ENCODE measurements around the gene NLRP6. TPM values are rescaled to one million over a fixed set of nuclear protein-coding genes. Genes with fewer than 3 reads are reported as not detected.

The NLRP6 gene
- total and polyA plus RNA-seq, 2 of the 4 experiments (the other 2 are of a cell fraction): not detected

GRCh38 chr11:267491-267994 is 10.7 kb upstream of the NLRP6 start:
- H3K79me1 ChIP-seq (ENCODE audit: low read depth in 1 of 2, low read length in 2 of 2): no peaks in the 10 kb centered on the region
- H4K5ac ChIP-seq (ENCODE audit: low read depth, low read length): no peak overlapping the region
- H3K4me1 ChIP-seq (ENCODE audit: control insufficient read depth, insufficient read depth, low read length): no peaks in the 10 kb centered on the region
- dilution Hi-C loops (cut with HindIII; ENCODE audit: low sequenced_read_pairs, unreplicated experiment): no loop called here
- H3K9ac ChIP-seq (ENCODE audit: low read depth, low read length): no peak overlapping the region
- no peak overlapping the region for H3K14ac ChIP-seq (replicated peaks; ENCODE audit: low read depth, low read length)
- H3K4me3 ChIP-seq (ENCODE audit: insufficient read depth, low read depth, low read length): no peak overlapping the region
- no peak overlapping the region for H3K4me2 ChIP-seq (ENCODE audit: low read depth, low read length)
- DNase-seq: no peak
- ChIA-PET CTCF (no interaction called here), POLR2A (ENCODE audit: unreplicated experiment) (no interaction called here)
- H2BK15ac ChIP-seq (ENCODE audit: low read depth, low read length): no peak overlapping the region
- TF ChIP-seq CHD1 (IDR thresholded peaks at IDR 0.05; ENCODE audit: low read depth, low read length) (no peak), RFX5 (IDR thresholded peaks at IDR 0.05; ENCODE audit: low read depth, low read length) (no peak), MAFK (IDR thresholded peaks at IDR 0.05; ENCODE audit: low read depth, low read length) (no peak), ELK1 (IDR thresholded peaks at IDR 0.05; ENCODE audit: borderline replicate concordance, low read depth, low read length) (no peak)
- H3K18ac ChIP-seq (ENCODE audit: low read depth, low read length): no peak overlapping the region
- no peak overlapping the region for H3K23ac ChIP-seq (ENCODE audit: low read depth, low read length)
- in situ Hi-C loops (cut with MboI; ENCODE audit: low sequenced_read_pairs): no loop called here
- H3K4ac ChIP-seq (ENCODE audit: low read depth, low read length): no peak overlapping the region
- H2BK5ac ChIP-seq (ENCODE audit: low read depth, low read length, poor library complexity, severe bottlenecking): no peak overlapping the region
- no peak overlapping the region for H4K91ac ChIP-seq (ENCODE audit: insufficient read depth, low read depth, low read length)
- no peaks in the 10 kb centered on the region for H4K20me1 ChIP-seq (ENCODE audit: insufficient read depth, low read length)
- peaks cover 24% of the 10 kb centered on the region for H3K27me3 ChIP-seq (ENCODE audit: control insufficient read depth, insufficient read depth, low read length)
- no peaks in the 10 kb centered on the region for H3K9me3 ChIP-seq (ENCODE audit: control insufficient read depth, insufficient read depth, low read length)
- H3K27ac ChIP-seq (ENCODE audit: insufficient read depth, low read length): no peak overlapping the region
- H2AK5ac ChIP-seq (ENCODE audit: low read depth, low read length): no peak overlapping the region
- no peaks in the 10 kb centered on the region for H3K36me3 ChIP-seq (ENCODE audit: control insufficient read depth, insufficient read depth, low read length)
- H2BK20ac ChIP-seq (ENCODE audit: low read depth, low read length): no peak overlapping the region
- 84% methylated on average over 8 of the region's 18 CpGs; no CpG with 5 or more reads in 1 of the 2 experiments for WGBS, 2 experiments (ENCODE audit: extremely low coverage in 2 of 2, insufficient read length in 1 of 2)
- H2AFZ ChIP-seq (replicated peaks; ENCODE audit: low read length, poor library complexity): no peak overlapping the region
- no peaks in the 10 kb centered on the region for H3K9me1 ChIP-seq (ENCODE audit: insufficient read depth, low read length)
- no peak overlapping the region for H4K8ac ChIP-seq (ENCODE audit: low read depth in 2 of 2, low read length in 2 of 2)
- intact Hi-C loops (cut with micrococcal nuclease): no loop called here
- no peak overlapping the region for H3K56ac ChIP-seq (ENCODE audit: extremely low read depth, insufficient read depth, low read length)
- ATAC-seq (ENCODE audit: low read depth): no peak
- H2BK120ac ChIP-seq (ENCODE audit: low read depth, low read length): no peak overlapping the region
- H2AK9ac ChIP-seq (replicated peaks; ENCODE audit: low read depth, low read length, poor library complexity): no peak overlapping the region
- no TSS peak for BruUV-seq (replicated peaks)
